HUES64 (cell line): ENCODE results near the gene SUPT5H.

Experiments
- H3K27ac ChIP-seq: 2 replicates; pipeline ENCODE4 v1.7.0; 2013; ENCODE audit warnings: low read depth, low read length, inconsistent platforms
- H3K27me3 ChIP-seq: 2 replicates; pipeline ENCODE4 v1.6.1; 2013; ENCODE audit warnings: mild to moderate bottlenecking, low read length; ENCODE audit not compliant: insufficient read depth
- H3K36me3 ChIP-seq: 2 replicates; pipeline ENCODE4 v1.6.1; 2013; ENCODE audit warnings: mild to moderate bottlenecking, low read length; ENCODE audit not compliant: insufficient read depth
- H3K4me1 ChIP-seq: 2 replicates; pipeline ENCODE4 v1.6.1; 2013; ENCODE audit warnings: mild to moderate bottlenecking, low read length, moderate library complexity; ENCODE audit not compliant: insufficient read depth
- H3K4me3 ChIP-seq: 2 replicates; pipeline ENCODE4 v1.5.1; 2013; ENCODE audit warnings: mild to moderate bottlenecking, low read length, moderate library complexity
- H3K9ac ChIP-seq: 2 replicates; pipeline ENCODE4 v1.6.1; 2013; ENCODE audit warnings: mild to moderate bottlenecking, low read depth, low read length
- H3K9me3 ChIP-seq: 2 replicates; pipeline ENCODE4 v1.6.1; 2013; ENCODE audit warnings: low read depth, low read length; ENCODE audit not compliant: insufficient read depth
- WGBS: fragments of 150-250, 120-280 bp; methylation state at CpG from one replicate; pipeline ENCODE4 v1.1.7; 2013; ENCODE audit warnings: missing lambda C conversion rate; 5-methylcytosine and 5-hydroxymethylcytosine counted together

Gene SUPT5H

GRCh38 chr19:39483141-39483540, 37.8 kb downstream of the SUPT5H start:
- no peak overlapping the region for H3K9ac ChIP-seq
- 100% methylated on average over 5 of the region's 6 CpGs for WGBS
- H3K36me3 ChIP-seq, result peaks cover 54% of the 10 kb centered on the region
- H3K4me1 ChIP-seq, result 0 out of 2 replicates have a peak, but pooled peaks cover 7% of the 10 kb centered on the region
- no peak overlapping the region for H3K4me3 ChIP-seq
- no peak overlapping the region for H3K27ac ChIP-seq
- no peaks in the 10 kb centered on the region for H3K9me3 ChIP-seq
- H3K27me3 ChIP-seq, result no peaks in the 10 kb centered on the region

GRCh38 chr19:39489756-39490155, 44.4 kb downstream of the SUPT5H start:
- 87% methylated on average over 10 of the region's 10 CpGs for WGBS
- Histone ChIP-seq H3K4me1 (peaks cover 3% of the 10 kb centered on the region; the same call in 1 of the 2 replicates), H3K4me3 (no peak overlapping the region), H3K9me3 (no peaks in the 10 kb centered on the region), H3K36me3 (peaks cover 62% of the 10 kb centered on the region), H3K27ac (no peak overlapping the region), H3K27me3 (no peaks in the 10 kb centered on the region), H3K9ac (no peak overlapping the region)

- H3K36me3 ChIP-seq, result peaks cover 40% of the 10 kb centered on the region
- no peak overlapping the region for H3K27ac ChIP-seq
- H3K4me1 ChIP-seq, result peaks cover 3% of the 10 kb centered on the region; the same call in 1 of the 2 replicates
- H3K9me3 ChIP-seq, result no peaks in the 10 kb centered on the region
- no peak overlapping the region for H3K9ac ChIP-seq
- 97% methylated on average over 6 of the region's 6 CpGs for WGBS
- H3K27me3 ChIP-seq, result peaks cover 2% of the 10 kb centered on the region; the same call in 1 of the 2 replicates
- H3K4me3 ChIP-seq, result no peak overlapping the region
Observed at GRCh38 chr19:39492225-39492624, 46.8 kb downstream of the SUPT5H start.

- H3K27ac ChIP-seq, result no peak overlapping the region
- H3K27me3 ChIP-seq, result peaks cover 7% of the 10 kb centered on the region
- 79% methylated on average over 1 of the region's 3 CpGs for WGBS
- no peaks in the 10 kb centered on the region for H3K9me3 ChIP-seq
- H3K36me3 ChIP-seq, result peaks cover 38% of the 10 kb centered on the region
- H3K4me3 ChIP-seq, result no peak overlapping the region
- H3K4me1 ChIP-seq, result peaks cover 6% of the 10 kb centered on the region; the same call in 1 of the 2 replicates
- H3K9ac ChIP-seq, result no peak overlapping the region
Observed at GRCh38 chr19:39492788-39493187, 47.4 kb downstream of the SUPT5H start.

GRCh38 chr19:39494661-39495060, 49.3 kb downstream of the SUPT5H start:
- WGBS, result 91% methylated on average over 5 of the region's 5 CpGs
- Histone ChIP-seq H3K4me1 (peaks cover 6% of the 10 kb centered on the region; the same call in 1 of the 2 replicates), H3K9ac (no peak overlapping the region), H3K27ac (no peak overlapping the region), H3K4me3 (no peak overlapping the region), H3K9me3 (no peaks in the 10 kb centered on the region), H3K36me3 (peaks cover 19% of the 10 kb centered on the region), H3K27me3 (peaks cover 26% of the 10 kb centered on the region)

- no peaks in the 10 kb centered on the region for H3K9me3 ChIP-seq
- H3K36me3 ChIP-seq, result peaks cover 8% of the 10 kb centered on the region
- peaks cover 40% of the 10 kb centered on the region for H3K27me3 ChIP-seq
- H3K4me1 ChIP-seq, result peaks cover 6% of the 10 kb centered on the region; the same call in 1 of the 2 replicates
- H3K9ac ChIP-seq, result no peak overlapping the region
- H3K27ac ChIP-seq, result no peak overlapping the region
- WGBS, result 95% methylated on average over 5 of the region's 5 CpGs
- H3K4me3 ChIP-seq, result no peak overlapping the region
Observed at GRCh38 chr19:39496063-39496462, 50.7 kb downstream of the SUPT5H start.

GRCh38 chr19:39497701-39497995, 52.3 kb downstream of the SUPT5H start:
- Histone ChIP-seq H3K4me3 (peak overlapping the region; percentile 67), H3K36me3 (no peaks in the 10 kb centered on the region), H3K27me3 (peaks cover 55% of the 10 kb centered on the region), H3K4me1 (peaks cover 6% of the 10 kb centered on the region; the same call in 1 of the 2 replicates), H3K27ac (no peak overlapping the region), H3K9me3 (no peaks in the 10 kb centered on the region), H3K9ac (no peak overlapping the region)
- WGBS, result 0% methylated on average over 7 of the region's 7 CpGs

GRCh38 chr19:39497996-39498797, 52.8 kb downstream of the SUPT5H start:
- peak overlapping the region; percentile 67 for H3K4me3 ChIP-seq
- peak overlapping the region; percentile 15; the same call in 1 of the 2 replicates for H3K9ac ChIP-seq
- H3K27me3 ChIP-seq, result peaks cover 59% of the 10 kb centered on the region
- 0 out of 2 replicates have a peak, but pooled peaks cover 4% of the 10 kb centered on the region for H3K4me1 ChIP-seq
- H3K27ac ChIP-seq, result no peak overlapping the region
- WGBS, result 3% methylated on average over 40 of the region's 40 CpGs
- no peaks in the 10 kb centered on the region for H3K36me3 ChIP-seq
- no peaks in the 10 kb centered on the region for H3K9me3 ChIP-seq

GRCh38 chr19:39498798-39499642, 53.6 kb downstream of the SUPT5H start, which contains the start of gene DLL3:
DLL3 (plus strand) TSS chr19:39498947; CDS start chr19:39498975, 28 bp downstream.
- 0 out of 2 replicates have a peak, but pooled peaks cover 4% of the 10 kb centered on the region for H3K4me1 ChIP-seq
- H3K9me3 ChIP-seq, result no peaks in the 10 kb centered on the region
- peak within 1 kb of the TSS; percentile 67 for H3K4me3 ChIP-seq
- no peak within 1 kb of the TSS for H3K27ac ChIP-seq
- peak within 1 kb of the TSS; percentile 19; the same call in 1 of the 2 replicates for H3K9ac ChIP-seq
- WGBS, result 3% methylated on average over 57 of the region's 60 CpGs
- no peaks in the 10 kb centered on the region for H3K36me3 ChIP-seq
- H3K27me3 ChIP-seq, result peaks cover 67% of the 10 kb centered on the region

- no peaks in the 10 kb centered on the region for H3K36me3 ChIP-seq
- 0 out of 2 replicates have a peak, but pooled peaks cover 4% of the 10 kb centered on the region for H3K4me1 ChIP-seq
- H3K9ac ChIP-seq, result no peak overlapping the region
- H3K9me3 ChIP-seq, result no peaks in the 10 kb centered on the region
- H3K27ac ChIP-seq, result no peak overlapping the region
- 79% methylated on average over 8 of the region's 8 CpGs for WGBS
- H3K27me3 ChIP-seq, result peaks cover 76% of the 10 kb centered on the region
- H3K4me3 ChIP-seq, result peak overlapping the region; percentile 67; the same call in 1 of the 2 replicates
Observed at GRCh38 chr19:39499932-39500331, 54.5 kb downstream of the SUPT5H start.

- WGBS, result 53% methylated on average over 4 of the region's 4 CpGs
- H3K9me3 ChIP-seq, result no peaks in the 10 kb centered on the region
- H3K27me3 ChIP-seq, result peaks cover 83% of the 10 kb centered on the region
- 0 out of 2 replicates have a peak, but pooled peaks cover 4% of the 10 kb centered on the region for H3K4me1 ChIP-seq
- H3K27ac ChIP-seq, result no peak overlapping the region
- no peak overlapping the region for H3K9ac ChIP-seq
- H3K4me3 ChIP-seq, result no peak overlapping the region
- no peaks in the 10 kb centered on the region for H3K36me3 ChIP-seq
Observed at GRCh38 chr19:39500543-39500942, 55.2 kb downstream of the SUPT5H start.
